Tibial nerve (tissue), 3 donors: ENCODE results near the gene PRDM1.

ENCODE experiments used
- CTCF ChIP-seq, 5 experiments: fragments of 200-600 bp in 3 of 5; fragments of 450-650 bp in 2 of 5; sonication (generic) in 3 of 5; IDR thresholded peaks; one replicate each; pipeline ENCODE4 v1.5.1; 2016 to 2019; ENCODE audit warnings: antibody characterized with exemption in 5 of 5, mild to moderate bottlenecking in 3 of 5, moderate library complexity in 2 of 5
- POLR2A ChIP-seq, 2 donors: fragments of 450-650 bp; IDR thresholded peaks; one replicate each; pipeline ENCODE4 v1.6.1; 2017; ENCODE audit warnings: antibody characterized with exemption in 2 of 2, mild to moderate bottlenecking in 2 of 2, moderate library complexity in 2 of 2

- TF ChIP-seq POLR2A (IDR thresholded peaks at IDR 0.05) (no peak), CTCF (IDR thresholded peaks at IDR 0.05) (no peak)
These were observed 55.5 kb downstream of the PRDM1 start for GRCh38 chr6:106141441-106142237.
